ENCODE results near the gene RFC5. TPM values are rescaled to one million over a fixed set of nuclear protein-coding genes. Genes with fewer than 3 reads are reported as not detected.
A peak's percentile ranks its signal among the peaks of the same experiment; 100 is the strongest.

The RFC5 gene
- total and polyA plus RNA-seq, 2 of the 4 experiments (the other 2 are of a cell fraction): 14.7 to 20.1 TPM

DNA sequence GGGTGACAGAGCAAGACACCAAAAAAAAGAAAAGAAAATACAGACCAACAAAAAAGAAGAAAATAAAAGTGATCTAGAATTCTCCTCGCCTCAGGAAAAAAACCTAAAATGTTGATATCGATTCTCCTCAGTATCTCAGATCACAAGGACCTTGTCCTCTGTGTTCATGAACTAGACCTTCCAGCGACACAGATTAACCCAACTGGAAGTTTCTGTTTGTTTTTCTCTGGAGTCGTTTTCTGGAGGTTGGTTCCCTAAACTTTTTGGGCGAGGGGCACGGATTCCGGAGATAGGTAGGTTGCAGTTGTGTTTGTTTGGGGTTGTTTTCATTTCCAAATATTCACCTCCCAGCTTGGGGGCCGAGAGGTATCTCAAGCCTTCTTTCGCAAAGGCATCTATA is 559 bp upstream of the RFC5 start:
- TF ChIP-seq RFX5 (IDR thresholded peaks at IDR 0.05; ENCODE audit: low read depth, low read length) (no peak), FOS (IDR thresholded peaks at IDR 0.05; ENCODE audit: low read depth, low read length) (no peak), BHLHE40 (IDR thresholded peaks at IDR 0.05; ENCODE audit: low read depth, low read length) (no peak)
- H2BK120ac ChIP-seq (ENCODE audit: low read depth, low read length): no peak overlapping the region
- peak overlapping the region; percentile 46; the same call in 1 of the 2 replicates for H3K9ac ChIP-seq (ENCODE audit: low read depth, low read length)
- H4K20me1 ChIP-seq (ENCODE audit: insufficient read depth, low read length): no peaks in the 10 kb centered on the region
- no peak overlapping the region for H3K4ac ChIP-seq (ENCODE audit: low read depth, low read length)
- H3K4me2 ChIP-seq (ENCODE audit: low read depth, low read length): peak overlapping the region; percentile 53
- peaks cover 6% of the 10 kb centered on the region for H3K36me3 ChIP-seq (ENCODE audit: control insufficient read depth, insufficient read depth, low read length)
- no peak overlapping the region for H2BK20ac ChIP-seq (ENCODE audit: low read depth, low read length)
- H2BK15ac ChIP-seq (ENCODE audit: low read depth, low read length): no peak overlapping the region
- no peak overlapping the region for H2AK5ac ChIP-seq (ENCODE audit: low read depth, low read length)
- WGBS, 2 experiments (ENCODE audit: extremely low coverage in 2 of 2, insufficient read length in 1 of 2): no CpG with 5 or more reads among the region's 9 CpGs
- H3K9me3 ChIP-seq (ENCODE audit: control insufficient read depth, insufficient read depth, low read length): no peaks in the 10 kb centered on the region
- H3K9me1 ChIP-seq (ENCODE audit: insufficient read depth, low read length): no peaks in the 10 kb centered on the region
- ChIA-PET CTCF (interaction anchor here (0.6 to 0.7 kb wide), 3 partner anchors 31 to 235 kb away, joined by 3 to 6 read pairs (median 4); no protein-coding TSS in a partner anchor), POLR2A (ENCODE audit: unreplicated experiment) (interaction anchor here (0.5 kb wide), 1 partner anchor 48 kb away, joined by 4 read pairs; no protein-coding TSS in a partner anchor)
- H2AFZ ChIP-seq (replicated peaks; ENCODE audit: low read length, poor library complexity): peak overlapping the region; percentile 75
- no peak overlapping the region for H3K18ac ChIP-seq (ENCODE audit: low read depth, low read length)
- H2AK9ac ChIP-seq (replicated peaks; ENCODE audit: low read depth, low read length, poor library complexity): no peak overlapping the region
- H4K8ac ChIP-seq (ENCODE audit: low read depth in 2 of 2, low read length in 2 of 2): no peak overlapping the region
- in situ Hi-C loops (cut with MboI; ENCODE audit: low sequenced_read_pairs) (loop anchor here (10.0 kb wide), 1 partner anchor 141 kb away; no protein-coding TSS in a partner anchor), dilution Hi-C loops (cut with HindIII; ENCODE audit: low sequenced_read_pairs, unreplicated experiment) (no loop called here), intact Hi-C loops (cut with micrococcal nuclease) (loop anchor here (5.0 kb wide), 1 partner anchor 139 kb away; no protein-coding TSS in a partner anchor)
- no peak overlapping the region for H4K91ac ChIP-seq (ENCODE audit: insufficient read depth, low read depth, low read length)
- no peak overlapping the region for H2BK5ac ChIP-seq (ENCODE audit: low read depth, low read length, poor library complexity, severe bottlenecking)
- H3K79me1 ChIP-seq (ENCODE audit: low read depth in 1 of 2, low read length in 2 of 2): peaks cover 10% of the 10 kb centered on the region in 2 experiments
- BruUV-seq (replicated peaks): no TSS peak
- no peak overlapping the region for H3K27ac ChIP-seq (ENCODE audit: insufficient read depth, low read length)
- H4K5ac ChIP-seq (ENCODE audit: low read depth, low read length): no peak overlapping the region
- H3K27me3 ChIP-seq (ENCODE audit: control insufficient read depth, insufficient read depth, low read length): no peaks in the 10 kb centered on the region
- ATAC-seq (ENCODE audit: low read depth) (no peak), DNase-seq (no peak)
- H3K4me1 ChIP-seq (ENCODE audit: control insufficient read depth, insufficient read depth, low read length): no peaks in the 10 kb centered on the region
- no peak overlapping the region for H3K14ac ChIP-seq (replicated peaks; ENCODE audit: low read depth, low read length)
- no peak overlapping the region for H3K23ac ChIP-seq (ENCODE audit: low read depth, low read length)
- H3K56ac ChIP-seq (ENCODE audit: extremely low read depth, insufficient read depth, low read length): no peak overlapping the region
- H3K4me3 ChIP-seq (ENCODE audit: insufficient read depth, low read depth, low read length): no peak overlapping the region
